Gastrocnemius medialis (tissue), 4 donors: ENCODE data around the gene APH1B. TPM values are rescaled to one million over a fixed set of nuclear protein-coding genes. Genes with fewer than 3 reads are reported as not detected.
"Not testable (repeated sequence)": the region's sequence is repeated elsewhere in the genome, so short reads cannot be mapped to it uniquely, and the experiment has no call there.

Experiments
- ATAC-seq, 2 donors: fragments of 150-250 bp; one replicate each; pipeline ENCODE4 v1.9.1; 2016
- DNase-seq, 2 donors: peaks; one replicate each; pipeline ENCODE4 v3.0.0-alpha.2; 2019
- H3K27ac ChIP-seq, 4 donors: fragments of 200-600 bp; sonication (generic); 1 replicate in 1 of 4; 2 replicates in 3 of 4; pipeline ENCODE4 v1.5.1; 2016 to 2018; ENCODE audit warnings: mild to moderate bottlenecking in 2 of 4, moderate library complexity in 1 of 4
- H3K27me3 ChIP-seq, 3 donors: fragments of 200-600 bp; sonication (generic) in 2 of 3; 1 replicate in 1 of 3; 2 replicates in 2 of 3; pipeline versions ENCODE4 v1.5.1 to v1.6.0; 2016 to 2019; ENCODE audit warnings: mild to moderate bottlenecking in 1 of 3, moderate library complexity in 1 of 3
- H3K36me3 ChIP-seq, 2 donors: fragments of 200-600 bp; sonication (generic) in 1 of 2; one replicate each; pipeline ENCODE4 v1.5.1; 2017 to 2018
- H3K4me1 ChIP-seq, 2 donors: fragments of 200-600 bp; sonication (generic) in 1 of 2; one replicate each; pipeline ENCODE4 v1.5.1; 2016 to 2017; ENCODE audit warnings: mild to moderate bottlenecking in 2 of 2
- H3K4me3 ChIP-seq, 4 donors: fragments of 200-600 bp; sonication (generic) in 3 of 4; 1 replicate in 1 of 4; 2 replicates in 3 of 4; pipeline ENCODE4 v1.5.1; 2016 to 2019; ENCODE audit warnings: mild to moderate bottlenecking in 2 of 4
- H3K9me3 ChIP-seq, 3 donors: fragments of 200-600 bp; sonication (generic) in 2 of 3; 1 replicate in 1 of 3; 2 replicates in 2 of 3; pipeline ENCODE4 v1.5.1; 2016 to 2019
- CTCF ChIP-seq, 5 experiments: fragments of 450-650 bp in 3 of 5; fragments of 200-600 bp in 2 of 5; sonication (generic) in 2 of 5; IDR thresholded peaks in 4 of 5; conservative IDR thresholded peaks in 1 of 5; 1 replicate in 4 of 5; 2 replicates in 1 of 5; pipeline ENCODE4 v1.5.1; 2016 to 2019; ENCODE audit warnings: antibody characterized with exemption in 5 of 5, mild to moderate bottlenecking in 3 of 5, moderate library complexity in 3 of 5
- POLR2A ChIP-seq, 2 donors: fragments of 450-650 bp; IDR thresholded peaks; one replicate each; pipeline ENCODE4 v1.6.1; 2017; ENCODE audit warnings: antibody characterized with exemption in 2 of 2, mild to moderate bottlenecking in 2 of 2, moderate library complexity in 2 of 2
- in situ Hi-C, 4 donors: fragments of 200-750 bp; cut with MboI; loops; one replicate each; pipeline versions ENCODE4 v1.15.0 to v1.8.0; 2017; ENCODE audit warnings: low sequenced_read_pairs in 4 of 4
- intact Hi-C: fragments of 100-400 bp; cut with DNase I; formaldehyde crosslinking; loops from one replicate; pipeline ENCODE4 v1.15.1; 2023; ENCODE audit warnings: low total_unique reads
- total RNA-seq, 4 donors: library from RNA; depleted of rRNA; stranded (reverse); fragments of >200 nt; gene quantifications; one replicate each; pipeline versions ENCODE4 v1.1.0 to v1.2.3, GENCODE V29; 2016

APH1B gene
- total RNA-seq, 4 donors from 2014 or later = 2.4 to 5.6 (median 2.9) TPM

- no peak overlapping the region for H3K27ac ChIP-seq
- H3K4me3 ChIP-seq = no peak overlapping the region
- no peaks in the 10 kb centered on the region for H3K9me3 ChIP-seq
- H3K4me1 ChIP-seq = no peaks in the 10 kb centered on the region
- ATAC-seq = no peak
- DNase-seq = no peak
- intact Hi-C loops (no loop called here), in situ Hi-C loops (no loop called here)
- TF ChIP-seq CTCF (IDR thresholded peaks at IDR 0.05 in 4 of 5, conservative IDR thresholded peaks at IDR 0.05 in 1 of 5) (no peak), POLR2A (IDR thresholded peaks at IDR 0.05) (no peak)
- peaks cover 0 to 2% (median 0%) of the 10 kb centered on the region in 3 donors for H3K27me3 ChIP-seq
- H3K36me3 ChIP-seq = no peaks in the 10 kb centered on the region
Measured at GRCh38 chr15:63339836-63340235, 62.4 kb downstream of the APH1B start.

- no peak for TF ChIP-seq POLR2A (IDR thresholded peaks at IDR 0.05)
- DNase-seq (no peak), ATAC-seq (no peak)
- Histone ChIP-seq H3K36me3 (no peaks in the 10 kb centered on the region), H3K27me3 (peaks cover 0 to 2% (median 0%) of the 10 kb centered on the region in 3 donors), H3K27ac (no peak overlapping the region), H3K4me3 (no peak overlapping the region), H3K9me3 (no peaks in the 10 kb centered on the region), H3K4me1 (no peaks in the 10 kb centered on the region)
- in situ Hi-C loops (no loop called here), intact Hi-C loops (no loop called here)
Measured at GRCh38 chr15:63340353-63340752, 62.9 kb downstream of the APH1B start.

GRCh38 chr15:63340878-63341277 lies 63.5 kb downstream of the APH1B start:
- no peaks in the 10 kb centered on the region for H3K36me3 ChIP-seq
- peaks cover 0 to 2% (median 0%) of the 10 kb centered on the region in 3 donors for H3K27me3 ChIP-seq
- H3K9me3 ChIP-seq = no peaks in the 10 kb centered on the region
- H3K27ac ChIP-seq = no peak overlapping the region
- H3K4me1 ChIP-seq = no peaks in the 10 kb centered on the region
- no peak overlapping the region for H3K4me3 ChIP-seq
- intact Hi-C loops = no loop called here
- no peak for ATAC-seq
- in situ Hi-C loops = no loop called here
- TF ChIP-seq CTCF (IDR thresholded peaks at IDR 0.05 in 4 of 5, conservative IDR thresholded peaks at IDR 0.05 in 1 of 5) (no peak), POLR2A (IDR thresholded peaks at IDR 0.05) (no peak)
- DNase-seq = no peak

GRCh38 chr15:63341898-63342297 lies 64.5 kb downstream of the APH1B start:
- Histone ChIP-seq H3K27me3 (peaks cover 0 to 2% (median 0%) of the 10 kb centered on the region in 3 donors), H3K27ac (no peak overlapping the region), H3K4me1 (no peaks in the 10 kb centered on the region), H3K36me3 (no peaks in the 10 kb centered on the region), H3K9me3 (no peaks in the 10 kb centered on the region), H3K4me3 (no peak overlapping the region)
- no peak for ATAC-seq
- in situ Hi-C loops = no loop called here
- intact Hi-C loops = no loop called here
- no peak for DNase-seq
- TF ChIP-seq CTCF (IDR thresholded peaks at IDR 0.05 in 4 of 5, conservative IDR thresholded peaks at IDR 0.05 in 1 of 5) = no peak
- TF ChIP-seq POLR2A (IDR thresholded peaks at IDR 0.05) = no peak

GRCh38 chr15:63342996-63343562 lies 65.7 kb downstream of the APH1B start:
- intact Hi-C loops, in situ Hi-C loops: not testable (repeated sequence)

More at GRCh38 chr15:63342996-63343562, 65.7 kb downstream of the APH1B start:
- H3K27me3 ChIP-seq, H3K9me3 ChIP-seq, H3K4me1 ChIP-seq, H3K27ac ChIP-seq, H3K4me3 ChIP-seq, ATAC-seq, DNase-seq, H3K36me3 ChIP-seq: not testable (repeated sequence)
